Measurements from ENCODE around the gene GTF3C4. TPM values are rescaled to one million over a fixed set of nuclear protein-coding genes. Genes with fewer than 3 reads are reported as not detected.

GTF3C4 gene
- total RNA-seq, 2 experiments from 2014 or later, result 11.4 to 11.7 TPM

DNA sequence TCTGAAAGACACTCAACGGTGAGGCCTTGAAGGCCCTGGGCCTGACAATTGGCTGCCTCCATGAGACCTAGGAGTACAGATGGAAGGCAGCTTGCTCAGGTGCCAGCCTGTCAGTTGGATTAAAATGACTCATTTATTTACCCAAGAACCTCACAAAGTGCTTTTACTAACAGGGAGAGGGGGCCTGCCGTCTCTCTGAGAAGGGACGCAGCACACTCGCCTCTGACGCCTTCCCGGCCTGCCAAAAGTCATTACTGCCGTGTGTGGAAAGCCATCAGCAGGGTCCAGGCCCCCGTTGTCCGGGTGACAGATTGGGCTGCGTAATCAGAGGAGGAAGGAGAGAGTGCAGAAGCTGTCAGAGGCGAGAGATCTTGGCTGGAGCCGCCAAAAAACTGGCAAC, 32.9 kb upstream of the GTF3C4 start:
- no peak for ATAC-seq (ENCODE audit: low read depth)
- no peak for DNase-seq
- POLR2A ChIA-PET, result no interaction called here
- Mint-ChIP-seq H3K4me3 (no peak overlapping the region), H3K27ac (no peak overlapping the region), H3K4me1 (no peaks in the 10 kb centered on the region), H3K9me3 (no peaks in the 10 kb centered on the region), H3K27me3 (no peaks in the 10 kb centered on the region), H3K36me3 (peaks cover 4% of the 10 kb centered on the region)

DNA sequence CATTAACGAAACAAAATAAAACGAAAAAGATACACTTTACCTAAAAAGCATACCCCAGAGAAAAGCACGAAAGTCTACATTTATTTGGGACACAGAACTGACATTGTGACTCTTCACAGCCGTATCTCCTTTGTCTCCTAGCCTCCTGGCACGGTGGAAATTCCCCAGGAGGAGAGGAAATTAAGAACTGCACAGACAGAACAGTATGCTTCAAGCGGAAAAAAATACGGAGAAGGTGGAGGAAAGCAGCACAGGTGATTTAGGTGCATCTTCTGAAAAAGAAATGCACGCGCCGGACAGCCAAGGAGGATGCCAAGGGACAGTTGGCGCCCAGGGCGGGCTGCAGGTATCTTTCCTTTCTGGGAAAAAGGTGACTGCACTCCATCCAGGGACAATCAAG, 32.5 kb upstream of the GTF3C4 start:
- H3K4me1 Mint-ChIP-seq, result no peaks in the 10 kb centered on the region
- no peak overlapping the region for H3K4me3 Mint-ChIP-seq
- ATAC-seq (ENCODE audit: low read depth) (no peak), DNase-seq (no peak)
- no peaks in the 10 kb centered on the region for H3K27me3 Mint-ChIP-seq
- POLR2A ChIA-PET, result no interaction called here
- H3K9me3 Mint-ChIP-seq, result no peaks in the 10 kb centered on the region
- peaks cover 4% of the 10 kb centered on the region for H3K36me3 Mint-ChIP-seq
- H3K27ac Mint-ChIP-seq, result no peak overlapping the region

DNA sequence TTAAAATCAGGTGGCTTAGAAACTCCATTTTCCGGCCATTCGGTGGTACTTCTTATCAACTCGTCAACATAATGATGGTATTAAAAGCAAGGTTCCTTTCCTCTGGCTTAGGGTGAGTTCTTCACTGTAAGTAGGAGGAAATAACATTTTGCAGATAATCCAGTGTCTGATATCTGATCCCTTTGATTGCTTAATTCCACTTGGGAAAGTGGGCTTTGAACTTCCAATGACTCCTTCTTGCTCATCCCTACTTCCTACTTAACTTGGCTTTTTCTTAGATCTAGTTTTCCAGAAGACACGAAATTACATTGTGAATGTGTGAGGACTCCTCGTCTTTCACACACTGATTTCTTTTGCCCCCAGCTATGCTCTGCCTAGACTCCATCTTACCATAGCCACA, 32.0 kb upstream of the GTF3C4 start:
- no peaks in the 10 kb centered on the region for H3K9me3 Mint-ChIP-seq
- no peaks in the 10 kb centered on the region for H3K4me1 Mint-ChIP-seq
- POLR2A ChIA-PET, result no interaction called here
- no peaks in the 10 kb centered on the region for H3K27me3 Mint-ChIP-seq
- ATAC-seq (ENCODE audit: low read depth) (no peak), DNase-seq (no peak)
- no peak overlapping the region for H3K4me3 Mint-ChIP-seq
- H3K27ac Mint-ChIP-seq, result no peak overlapping the region
- peaks cover 4% of the 10 kb centered on the region for H3K36me3 Mint-ChIP-seq

DNA sequence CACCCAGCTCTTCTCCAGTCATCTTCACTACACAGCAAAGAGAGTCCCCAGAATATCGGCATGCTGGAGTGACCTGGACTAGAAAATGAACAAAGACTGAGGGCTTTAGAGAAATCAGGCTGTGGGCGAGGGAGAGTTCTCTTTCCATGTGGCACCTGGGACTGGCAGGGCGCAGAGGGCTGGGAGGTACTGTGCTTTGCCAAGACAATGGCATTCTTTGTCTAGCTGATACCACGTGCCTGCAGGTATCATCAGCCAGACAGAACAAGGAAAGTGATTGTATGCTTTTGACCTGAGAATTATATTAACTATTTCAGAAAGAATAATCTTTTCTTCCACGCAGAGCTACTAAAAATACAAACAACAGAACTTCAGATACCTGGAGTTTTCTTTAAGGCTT, 30.9 kb upstream of the GTF3C4 start:
- POLR2A ChIA-PET, result no interaction called here
- no peak overlapping the region for H3K27ac Mint-ChIP-seq
- peaks cover 8% of the 10 kb centered on the region for H3K36me3 Mint-ChIP-seq
- H3K9me3 Mint-ChIP-seq, result no peaks in the 10 kb centered on the region
- no peak for DNase-seq
- H3K4me1 Mint-ChIP-seq, result no peaks in the 10 kb centered on the region
- H3K4me3 Mint-ChIP-seq, result no peak overlapping the region
- H3K27me3 Mint-ChIP-seq, result no peaks in the 10 kb centered on the region
- no peak for ATAC-seq (ENCODE audit: low read depth)

DNA sequence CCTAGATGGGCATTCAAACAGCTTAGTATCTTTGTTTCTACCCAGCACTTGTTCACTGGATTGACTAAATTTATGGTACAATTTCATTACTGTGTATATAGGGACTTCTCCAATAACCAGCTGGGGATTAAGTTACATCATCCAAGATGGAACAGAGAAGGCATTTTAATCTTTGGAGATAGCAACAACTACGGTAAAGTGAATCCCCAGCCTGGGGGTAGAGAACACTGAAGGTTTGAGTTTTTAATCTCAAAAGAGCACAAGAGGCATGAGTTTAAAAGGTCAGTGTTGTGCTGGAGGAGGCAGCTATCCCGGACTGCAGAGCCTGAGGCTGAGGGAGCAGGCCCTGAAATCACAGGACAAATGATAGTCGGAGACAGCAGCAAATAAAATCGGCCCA, 29.0 kb upstream of the GTF3C4 start:
- no peak overlapping the region for H3K27ac Mint-ChIP-seq
- H3K27me3 Mint-ChIP-seq, result no peaks in the 10 kb centered on the region
- DNase-seq, result no peak
- H3K36me3 Mint-ChIP-seq, result peaks cover 11% of the 10 kb centered on the region
- H3K4me1 Mint-ChIP-seq, result no peaks in the 10 kb centered on the region
- no peak for ATAC-seq (ENCODE audit: low read depth)
- H3K4me3 Mint-ChIP-seq, result no peak overlapping the region
- POLR2A ChIA-PET, result interaction anchor here (0.7 kb wide), 1 partner anchor 306 kb away, joined by 3 read pairs; no protein-coding TSS in a partner anchor
- no peaks in the 10 kb centered on the region for H3K9me3 Mint-ChIP-seq

DNA sequence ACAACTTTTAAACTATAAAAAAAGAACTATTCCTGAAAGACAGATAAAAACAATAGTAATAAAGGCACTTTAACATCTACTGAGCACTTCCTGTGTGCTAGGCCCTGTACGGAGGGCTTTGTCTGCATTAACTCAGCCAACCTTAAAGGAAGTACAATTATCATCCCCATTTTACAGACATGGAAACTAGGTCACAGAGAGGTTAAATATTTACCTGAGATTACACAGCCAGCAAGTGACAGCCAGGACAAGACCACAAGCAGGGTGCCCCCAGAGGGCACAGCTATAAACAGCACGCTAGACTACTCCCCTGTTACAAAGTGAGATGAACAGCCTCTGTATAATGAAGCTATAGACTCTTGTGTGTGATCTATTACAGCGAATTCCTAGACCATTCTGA, 26.0 kb upstream of the GTF3C4 start:
- Mint-ChIP-seq H3K4me3 (no peak overlapping the region), H3K4me1 (no peaks in the 10 kb centered on the region), H3K36me3 (peaks cover 9% of the 10 kb centered on the region), H3K9me3 (no peaks in the 10 kb centered on the region), H3K27me3 (no peaks in the 10 kb centered on the region), H3K27ac (no peak overlapping the region)
- ATAC-seq (ENCODE audit: low read depth), result no peak
- POLR2A ChIA-PET, result no interaction called here
- DNase-seq, result no peak

DNA sequence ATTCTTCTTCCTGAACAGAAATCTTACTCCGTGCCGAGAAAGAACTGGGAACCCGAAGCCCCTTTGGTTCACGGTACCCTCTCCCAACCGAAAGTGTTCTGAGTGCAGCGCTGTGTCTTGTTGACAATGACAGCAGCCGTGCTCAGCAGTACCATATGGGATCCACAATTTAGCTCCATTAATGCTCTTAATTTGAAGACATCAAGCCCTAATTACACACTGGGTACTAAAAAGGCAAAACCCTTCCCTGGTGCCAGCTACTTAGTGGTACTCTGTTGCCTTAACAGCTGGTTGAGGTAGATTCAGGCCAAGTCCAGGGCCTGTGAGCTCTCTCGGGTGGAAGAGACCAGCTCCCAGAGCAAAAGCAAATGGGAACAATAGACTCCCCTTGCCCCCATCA, 25.0 kb upstream of the GTF3C4 start:
- Mint-ChIP-seq H3K9me3 (no peaks in the 10 kb centered on the region), H3K27ac (no peak overlapping the region), H3K4me1 (no peaks in the 10 kb centered on the region), H3K4me3 (no peak overlapping the region), H3K27me3 (no peaks in the 10 kb centered on the region), H3K36me3 (peaks cover 9% of the 10 kb centered on the region)
- ATAC-seq (ENCODE audit: low read depth) (no peak), DNase-seq (no peak)
- POLR2A ChIA-PET, result no interaction called here

DNA sequence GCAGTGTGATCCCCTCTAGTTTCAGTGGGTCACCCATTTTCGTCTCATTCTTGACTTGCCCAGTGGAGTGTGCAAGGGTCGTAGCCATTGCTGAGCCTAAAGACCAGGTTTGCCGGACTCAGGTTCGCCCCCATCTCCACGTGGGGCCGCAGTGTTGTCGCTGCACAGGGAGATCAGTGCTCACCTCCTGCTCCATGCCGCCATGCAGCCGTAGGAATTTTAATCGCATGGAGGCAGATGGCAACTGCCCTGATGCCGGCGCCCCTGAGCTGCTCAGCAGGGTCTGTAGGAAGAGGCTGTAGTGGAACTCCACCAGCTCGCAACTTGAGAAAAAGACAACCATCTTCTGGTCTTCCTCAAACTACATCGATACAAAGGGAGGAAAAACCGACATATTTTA, 24.6 kb upstream of the GTF3C4 start:
- H3K4me1 Mint-ChIP-seq, result no peaks in the 10 kb centered on the region
- peaks cover 9% of the 10 kb centered on the region for H3K36me3 Mint-ChIP-seq
- POLR2A ChIA-PET, result no interaction called here

DNA sequence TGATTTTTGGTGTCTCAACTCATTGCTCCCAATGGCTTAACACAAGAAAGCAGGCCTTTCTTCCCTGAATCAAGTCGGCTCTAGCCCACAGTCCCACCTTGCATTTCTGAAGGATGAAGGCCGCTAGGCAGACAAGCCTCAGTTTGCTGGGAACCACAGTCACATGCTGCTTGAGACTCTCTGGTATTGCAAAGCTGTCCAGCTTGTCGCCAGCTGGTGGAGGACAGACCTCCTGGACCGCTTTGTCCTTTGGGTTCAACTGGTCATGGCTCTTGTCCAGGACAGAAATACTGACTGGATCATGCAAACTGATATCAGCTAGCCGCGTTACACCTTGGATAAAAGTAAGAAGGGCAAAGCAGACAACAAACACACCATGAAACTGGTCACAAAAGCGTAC, 23.5 kb upstream of the GTF3C4 start:
- H3K36me3 Mint-ChIP-seq, result peaks cover 9% of the 10 kb centered on the region
- no peak for ATAC-seq (ENCODE audit: low read depth)
- no peaks in the 10 kb centered on the region for H3K27me3 Mint-ChIP-seq
- H3K4me3 Mint-ChIP-seq, result no peak overlapping the region
- H3K4me1 Mint-ChIP-seq, result no peaks in the 10 kb centered on the region
- no peaks in the 10 kb centered on the region for H3K9me3 Mint-ChIP-seq
- no peak overlapping the region for H3K27ac Mint-ChIP-seq
- POLR2A ChIA-PET, result no interaction called here
- DNase-seq, result no peak

More for the DNA sequence above, 24.6 kb upstream of the GTF3C4 start:
- DNase-seq (no peak), ATAC-seq (ENCODE audit: low read depth) (no peak)
- Mint-ChIP-seq H3K27me3 (no peaks in the 10 kb centered on the region), H3K27ac (no peak overlapping the region), H3K9me3 (no peaks in the 10 kb centered on the region), H3K4me3 (no peak overlapping the region)

DNA sequence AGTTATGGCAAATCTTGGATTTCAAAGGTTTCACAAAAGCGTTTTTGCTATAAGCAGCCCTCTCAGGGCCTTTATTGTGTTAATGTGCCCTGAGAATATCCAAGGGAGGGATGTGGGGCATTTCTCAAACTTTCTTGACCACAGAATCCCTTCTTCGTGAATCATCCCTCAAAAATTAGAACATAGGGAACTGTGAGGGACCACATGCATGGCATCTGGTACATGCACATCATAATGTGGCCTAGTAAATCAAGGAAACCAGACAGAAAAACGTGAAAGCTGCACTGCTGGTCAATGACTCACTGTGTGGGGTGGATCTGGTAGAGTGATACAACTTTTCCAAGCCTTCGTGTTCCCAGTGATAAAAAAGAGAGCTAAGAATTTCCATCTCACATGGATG, 22.9 kb upstream of the GTF3C4 start:
- H3K4me1 Mint-ChIP-seq, result no peaks in the 10 kb centered on the region
- H3K9me3 Mint-ChIP-seq, result no peaks in the 10 kb centered on the region
- no peak overlapping the region for H3K4me3 Mint-ChIP-seq
- no peaks in the 10 kb centered on the region for H3K27me3 Mint-ChIP-seq
- ATAC-seq (ENCODE audit: low read depth), result no peak
- no peak for DNase-seq
- peaks cover 6% of the 10 kb centered on the region for H3K36me3 Mint-ChIP-seq
- POLR2A ChIA-PET, result no interaction called here
- no peak overlapping the region for H3K27ac Mint-ChIP-seq

DNA sequence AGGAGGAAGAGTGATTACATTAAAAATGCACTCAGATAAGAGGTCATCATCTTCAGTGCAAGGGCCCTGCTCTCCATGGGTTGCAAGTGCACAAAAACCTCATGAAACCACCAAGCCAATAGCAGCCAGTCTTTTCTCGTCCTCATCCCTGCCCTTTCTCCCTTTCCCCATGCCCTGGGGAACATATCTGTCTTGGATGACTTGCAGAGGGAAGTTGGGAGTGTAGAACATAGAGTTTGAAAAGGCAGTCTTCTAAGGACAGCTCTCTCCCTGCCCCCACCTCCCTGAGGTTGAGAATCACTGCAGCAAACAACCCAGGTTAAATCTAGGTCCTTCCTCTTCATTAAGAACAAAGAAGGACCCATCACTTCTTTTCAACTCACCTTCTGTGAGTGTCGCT, 22.5 kb upstream of the GTF3C4 start:
- no peak for ATAC-seq (ENCODE audit: low read depth)
- POLR2A ChIA-PET, result no interaction called here
- H3K9me3 Mint-ChIP-seq, result no peaks in the 10 kb centered on the region
- H3K4me3 Mint-ChIP-seq, result no peak overlapping the region
- no peak for DNase-seq
- H3K36me3 Mint-ChIP-seq, result peaks cover 6% of the 10 kb centered on the region
- H3K27me3 Mint-ChIP-seq, result no peaks in the 10 kb centered on the region
- no peak overlapping the region for H3K27ac Mint-ChIP-seq
- H3K4me1 Mint-ChIP-seq, result no peaks in the 10 kb centered on the region

DNA sequence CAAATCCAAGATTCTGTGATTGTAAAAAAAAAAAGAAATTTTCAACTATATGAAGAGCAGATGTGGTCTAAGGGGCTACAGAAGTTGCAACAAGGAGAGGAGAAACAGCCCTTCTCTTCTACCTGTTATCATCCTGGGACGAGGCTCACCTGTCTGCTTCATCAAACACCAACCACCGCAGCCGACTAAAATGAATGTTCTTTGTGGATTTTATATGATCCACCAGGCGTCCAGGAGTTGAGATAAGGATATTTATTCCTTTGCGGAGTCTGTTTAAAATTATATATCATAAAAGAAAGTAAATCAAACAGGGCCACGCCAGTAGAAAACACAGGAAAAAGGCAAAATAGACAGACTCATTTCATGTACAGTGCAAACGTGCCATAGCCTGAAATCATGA, 22.0 kb upstream of the GTF3C4 start:
- H3K27ac Mint-ChIP-seq, result no peak overlapping the region
- H3K27me3 Mint-ChIP-seq, result no peaks in the 10 kb centered on the region
- H3K36me3 Mint-ChIP-seq, result peaks cover 6% of the 10 kb centered on the region
- no peak overlapping the region for H3K4me3 Mint-ChIP-seq
- no peaks in the 10 kb centered on the region for H3K4me1 Mint-ChIP-seq
- DNase-seq, result no peak
- POLR2A ChIA-PET, result no interaction called here
- no peaks in the 10 kb centered on the region for H3K9me3 Mint-ChIP-seq
- ATAC-seq (ENCODE audit: low read depth), result no peak

DNA sequence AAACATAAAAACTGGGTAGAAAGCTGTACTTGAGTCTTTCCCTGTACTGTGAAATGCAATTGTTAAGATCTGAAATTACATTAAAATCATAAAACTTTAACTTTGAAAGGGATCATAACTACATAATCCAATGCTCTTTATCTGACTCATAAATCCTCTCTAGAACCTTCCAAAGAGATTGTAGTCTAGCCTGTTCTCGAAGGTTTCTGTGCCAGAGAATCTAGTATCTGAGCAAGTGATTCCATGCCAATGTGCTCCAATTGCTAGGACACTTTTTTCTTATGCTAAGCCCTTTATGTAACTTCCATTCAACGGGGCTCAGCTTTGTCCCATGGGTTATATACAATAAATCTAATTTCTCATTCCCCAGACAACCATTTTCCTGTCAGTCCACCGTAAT, 21.6 kb upstream of the GTF3C4 start:
- H3K4me3 Mint-ChIP-seq, result no peak overlapping the region
- no peaks in the 10 kb centered on the region for H3K9me3 Mint-ChIP-seq
- ATAC-seq (ENCODE audit: low read depth) (no peak), DNase-seq (no peak)
- no peaks in the 10 kb centered on the region for H3K4me1 Mint-ChIP-seq
- POLR2A ChIA-PET, result no interaction called here
- H3K36me3 Mint-ChIP-seq, result peaks cover 3% of the 10 kb centered on the region
- H3K27me3 Mint-ChIP-seq, result no peaks in the 10 kb centered on the region
- H3K27ac Mint-ChIP-seq, result no peak overlapping the region

DNA sequence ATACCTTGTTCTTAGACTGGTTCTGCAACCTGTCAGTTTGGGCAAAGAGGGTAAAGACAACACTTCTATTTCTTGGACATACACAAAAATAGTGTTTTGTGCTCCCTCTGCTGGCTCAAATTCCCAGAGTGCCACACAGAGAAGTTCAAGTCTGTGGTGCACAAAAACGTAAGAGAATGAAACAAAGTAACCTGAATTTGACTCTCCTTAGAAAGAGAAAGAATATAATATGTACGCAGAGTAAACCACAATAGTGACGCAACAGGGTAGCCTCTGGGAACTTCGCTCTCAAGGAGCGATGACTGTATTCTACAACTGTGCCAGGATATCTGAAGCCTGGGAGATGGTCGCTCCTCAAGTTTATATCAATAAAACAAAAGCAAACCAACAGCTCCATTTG, 19.0 kb upstream of the GTF3C4 start:
- Mint-ChIP-seq H3K27ac (no peak overlapping the region), H3K27me3 (no peaks in the 10 kb centered on the region), H3K9me3 (no peaks in the 10 kb centered on the region), H3K36me3 (peaks cover 3% of the 10 kb centered on the region), H3K4me1 (peaks cover 4% of the 10 kb centered on the region), H3K4me3 (no peak overlapping the region)
- POLR2A ChIA-PET, result no interaction called here
- ATAC-seq (ENCODE audit: low read depth), result no peak
- no peak for DNase-seq

DNA sequence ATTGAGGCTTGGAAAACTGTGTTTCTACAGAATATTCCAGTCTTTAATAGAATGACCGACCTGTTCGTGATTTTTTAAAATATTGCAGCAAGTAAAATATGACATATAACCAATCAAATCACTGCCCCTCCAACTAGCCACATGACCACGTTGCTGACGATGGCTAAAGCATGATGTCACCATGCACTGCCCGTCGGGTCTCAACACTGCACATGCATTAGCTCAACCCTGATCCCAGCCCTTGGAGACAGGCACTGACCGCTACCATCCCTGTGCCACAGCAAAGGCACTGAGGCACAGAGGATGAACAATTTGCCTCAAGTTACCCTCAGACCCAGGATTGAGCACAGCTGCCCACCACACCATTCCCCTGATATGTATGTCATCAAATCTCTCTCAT, 14.0 kb upstream of the GTF3C4 start:
- POLR2A ChIA-PET, result no interaction called here
- Mint-ChIP-seq H3K4me3 (no peak overlapping the region), H3K4me1 (peaks cover 4% of the 10 kb centered on the region), H3K27me3 (no peaks in the 10 kb centered on the region), H3K9me3 (no peaks in the 10 kb centered on the region), H3K27ac (no peak overlapping the region), H3K36me3 (peaks cover 11% of the 10 kb centered on the region)
- ATAC-seq (ENCODE audit: low read depth), result no peak
- no peak for DNase-seq
